A549 (cell line): Measurements from ENCODE around the gene SPTSSA. TPM values are rescaled to one million over a fixed set of nuclear protein-coding genes. Genes with fewer than 3 reads are reported as not detected.

ENCODE experiments used
- polyA plus RNA-seq, 4 experiments: library from polyadenylated mRNA; depleted of rRNA in 3 of 4; stranded (reverse); fragments of >200 nt; fragmentation: RNase III in 1 of 4; extraction: RNeasy Plus Mini Kit Qiagen cat#74134 plus additional on column Dnase treatment in 1 of 4; gene quantifications; 2 replicates in 3 of 4; 3 replicates in 1 of 4; pipeline ENCODE4 v1.2.3, GENCODE V29; 2011 to 2017

The SPTSSA gene
- polyA plus RNA-seq, 2 of the 4 experiments (the other 2 are of a cell fraction) = 68.0 to 105 TPM

Other genes with a start within 250 kb of the SPTSSA start
- 62.3 and 93.0 TPM in 2 replicates for gene EAPP, start 77.5 kb upstream of the SPTSSA start, polyA plus RNA-seq (2011; rRNA removed)
- gene EAPP, start 77.5 kb upstream of the SPTSSA start, polyA plus RNA-seq (2017; fragmentation: RNase III; extraction: RNeasy Plus Mini Kit Qiagen cat#74134 plus additional on column Dnase treatment) = 41.2 to 49.1 TPM (median 44.6 TPM) in 3 replicates
- 99.4 and 149 TPM in 2 replicates for gene SNX6, start 167.9 kb upstream of the SPTSSA start, polyA plus RNA-seq (2011; rRNA removed)
- 174 to 187 TPM (median 174 TPM) in 3 replicates for gene SNX6, start 167.9 kb upstream of the SPTSSA start, polyA plus RNA-seq (2017; fragmentation: RNase III; extraction: RNeasy Plus Mini Kit Qiagen cat#74134 plus additional on column Dnase treatment)